AG04449 (cell line): ENCODE data around the gene SERTAD4.

Source experiments
- CTCF ChIA-PET: fragments of 350-600 bp; formaldehyde crosslinking; extraction: SDS; loops from one replicate; lab custom pipeline; 2021; ENCODE audit warnings: antibody characterized with exemption; lab: Yijun Ruan, JAX
- POLR2A ChIA-PET: fragments of 400-600, 350-600 bp; formaldehyde crosslinking; extraction: SDS; loops from one replicate; lab custom pipeline; 2020; ENCODE audit warnings: antibody characterized with exemption, inconsistent platforms; lab: Yijun Ruan, JAX
- DNase-seq: peaks from one replicate; pipeline ENCODE4 v3.0.0-alpha.2; 2010; ENCODE audit warnings: low read depth, low spot score
- H3K4me3 ChIP-seq: 2 replicates; pipeline ENCODE4 v1.5.1; 2011; ENCODE audit warnings: low read depth, mild to moderate bottlenecking, control low read depth, low read length
- TF ChIP-seq, protein P1 (sequence below): IDR thresholded peaks from one replicate; pipeline ENCODE4 v1.5.1; 2011; ENCODE audit warnings: mild to moderate bottlenecking, moderate library complexity, low read length, control low read depth, inconsistent platforms; ENCODE audit not compliant: insufficient read depth; ENCODE audit errors: missing control alignments

Gene SERTAD4

GRCh38 chr1:210233216-210233494 lies 559 bp downstream of the SERTAD4 start:
- TF ChIP-seq, protein P1, sequence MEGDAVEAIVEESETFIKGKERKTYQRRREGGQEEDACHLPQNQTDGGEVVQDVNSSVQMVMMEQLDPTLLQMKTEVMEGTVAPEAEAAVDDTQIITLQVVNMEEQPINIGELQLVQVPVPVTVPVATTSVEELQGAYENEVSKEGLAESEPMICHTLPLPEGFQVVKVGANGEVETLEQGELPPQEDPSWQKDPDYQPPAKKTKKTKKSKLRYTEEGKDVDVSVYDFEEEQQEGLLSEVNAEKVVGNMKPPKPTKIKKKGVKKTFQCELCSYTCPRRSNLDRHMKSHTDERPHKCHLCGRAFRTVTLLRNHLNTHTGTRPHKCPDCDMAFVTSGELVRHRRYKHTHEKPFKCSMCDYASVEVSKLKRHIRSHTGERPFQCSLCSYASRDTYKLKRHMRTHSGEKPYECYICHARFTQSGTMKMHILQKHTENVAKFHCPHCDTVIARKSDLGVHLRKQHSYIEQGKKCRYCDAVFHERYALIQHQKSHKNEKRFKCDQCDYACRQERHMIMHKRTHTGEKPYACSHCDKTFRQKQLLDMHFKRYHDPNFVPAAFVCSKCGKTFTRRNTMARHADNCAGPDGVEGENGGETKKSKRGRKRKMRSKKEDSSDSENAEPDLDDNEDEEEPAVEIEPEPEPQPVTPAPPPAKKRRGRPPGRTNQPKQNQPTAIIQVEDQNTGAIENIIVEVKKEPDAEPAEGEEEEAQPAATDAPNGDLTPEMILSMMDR, result no peak
- ChIA-PET POLR2A (interaction anchor here (1.7 kb wide), 1 partner anchor 60 kb away, joined by 7 read pairs; no protein-coding TSS in a partner anchor), CTCF (interaction anchor here (1.6 to 1.8 kb wide), 2 partner anchors 8 to 11 kb away, joined by 4 to 5 read pairs; no protein-coding TSS in a partner anchor)
- peak overlapping the region; percentile 58 for H3K4me3 ChIP-seq
- no peak for DNase-seq

- TF ChIP-seq, protein P1, result no peak
- DNase-seq, result no peak
- H3K4me3 ChIP-seq, result peak overlapping the region; percentile 58
- ChIA-PET CTCF (interaction anchor here (1.6 to 1.8 kb wide), 2 partner anchors 9 to 11 kb away, joined by 4 to 5 read pairs; no protein-coding TSS in a partner anchor), POLR2A (interaction anchor here (0.7 to 1.7 kb wide), 2 partner anchors 14 to 60 kb away, joined by 3 to 7 read pairs; no protein-coding TSS in a partner anchor)
Observed at GRCh38 chr1:210233495-210234328, 1.1 kb downstream of the SERTAD4 start.

DNA sequence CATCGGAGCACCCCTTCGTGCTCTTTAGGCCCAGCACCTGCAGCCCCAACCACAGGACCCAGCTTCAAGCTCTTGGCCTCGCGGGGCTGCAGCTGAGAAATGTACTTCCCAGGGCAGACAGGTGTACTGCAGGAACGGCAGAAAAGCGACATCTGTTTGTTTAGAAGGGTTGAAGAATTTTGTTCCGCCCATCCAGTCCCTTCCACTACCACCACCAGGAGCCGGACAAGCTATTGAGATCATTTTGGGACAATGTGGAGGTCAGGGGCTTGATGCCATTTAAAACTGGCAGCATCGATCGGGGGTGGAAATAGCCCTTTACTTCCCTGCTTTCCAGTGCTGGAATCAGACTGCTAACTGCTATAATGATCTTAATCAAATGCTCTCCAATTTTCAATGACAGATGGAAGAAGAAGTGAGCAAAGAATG lies 1.7 kb downstream of the SERTAD4 start:
- CTCF ChIA-PET, result interaction anchor here (1.8 kb wide), 1 partner anchor 12 kb away, joined by 5 read pairs; no protein-coding TSS in a partner anchor

DNA sequence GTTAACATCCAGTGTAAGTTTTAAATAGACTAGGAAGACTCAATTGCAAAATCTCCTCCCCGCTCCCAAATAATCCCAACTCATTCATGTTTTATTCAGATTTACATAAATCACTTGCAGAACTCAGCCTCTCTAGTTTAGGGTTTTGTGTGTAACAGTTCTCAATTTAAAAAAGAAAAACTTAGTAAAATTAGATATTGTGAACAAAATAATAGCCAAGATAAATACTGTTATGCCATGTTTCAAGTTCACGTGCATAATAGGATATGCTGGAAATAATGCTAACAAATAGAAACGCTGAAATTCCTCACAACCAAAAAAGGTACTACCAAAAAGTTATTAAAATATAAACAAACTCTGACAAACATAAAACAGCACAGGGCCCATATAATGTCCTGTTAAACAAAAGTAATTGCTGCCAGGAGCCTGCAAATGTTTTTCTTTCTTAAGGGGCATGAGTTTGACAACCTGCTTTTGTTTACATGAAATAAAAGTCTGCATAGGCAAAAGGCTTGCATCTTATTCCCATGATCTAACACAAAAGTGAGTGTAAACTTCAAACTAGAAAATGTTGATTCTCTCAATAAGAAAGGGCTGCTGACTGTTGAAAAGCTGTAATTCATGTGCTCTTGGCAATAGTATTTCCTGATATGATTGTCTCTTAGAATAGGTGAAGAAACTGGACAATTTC lies 2.9 kb downstream of the SERTAD4 start:
- TF ChIP-seq, protein P1, result no peak
- CTCF ChIA-PET, result interaction anchor here (1.3 kb wide), 1 partner anchor 10 kb away, joined by 4 read pairs; no protein-coding TSS in a partner anchor
- POLR2A ChIA-PET, result no interaction called here
- no peak for DNase-seq
- no peak overlapping the region for H3K4me3 ChIP-seq

More for the DNA sequence above, 1.7 kb downstream of the SERTAD4 start:
- peak overlapping the region; percentile 8; the same call in 1 of the 2 replicates for H3K4me3 ChIP-seq
- POLR2A ChIA-PET, result interaction anchor here (0.7 to 1.7 kb wide), 2 partner anchors 13 to 59 kb away, joined by 3 to 7 read pairs; no protein-coding TSS in a partner anchor
- DNase-seq, result no peak
- TF ChIP-seq, protein P1, result no peak

DNA sequence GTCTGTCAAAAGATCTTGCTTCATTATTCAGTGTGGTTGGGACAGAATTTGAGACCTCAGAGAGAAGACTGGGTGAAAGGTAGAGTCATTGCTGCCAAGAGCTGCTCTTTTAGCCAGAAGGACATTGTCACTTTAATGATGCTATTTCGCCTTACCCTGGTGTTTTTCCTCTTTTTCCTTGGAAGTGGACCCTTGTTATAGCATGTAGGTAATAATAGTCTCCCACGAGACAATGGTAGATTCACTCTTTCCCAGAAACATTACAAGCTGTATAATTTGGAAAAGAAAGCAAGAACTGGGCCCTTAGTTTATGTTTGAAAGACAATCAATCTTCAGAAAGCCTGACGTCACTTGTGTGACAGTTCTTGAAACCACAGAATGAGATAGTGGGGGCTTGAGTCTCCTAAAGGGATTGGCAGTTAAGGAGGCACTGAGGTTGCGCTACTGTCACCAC lies 3.8 kb downstream of the SERTAD4 start:
- DNase-seq, result no peak
- ChIA-PET POLR2A (no interaction called here), CTCF (interaction anchor here (1.3 kb wide), 1 partner anchor 11 kb away, joined by 4 read pairs; no protein-coding TSS in a partner anchor)
- TF ChIP-seq, protein P1, result no peak
- H3K4me3 ChIP-seq, result no peak overlapping the region
